Measurements from ENCODE around the gene CLEC20A. TPM values are rescaled to one million over a fixed set of nuclear protein-coding genes. Genes with fewer than 3 reads are reported as not detected.

The CLEC20A gene
- total RNA-seq, 2 donors from 2014 or later: 3.0 TPM; not detected in 1

DNA sequence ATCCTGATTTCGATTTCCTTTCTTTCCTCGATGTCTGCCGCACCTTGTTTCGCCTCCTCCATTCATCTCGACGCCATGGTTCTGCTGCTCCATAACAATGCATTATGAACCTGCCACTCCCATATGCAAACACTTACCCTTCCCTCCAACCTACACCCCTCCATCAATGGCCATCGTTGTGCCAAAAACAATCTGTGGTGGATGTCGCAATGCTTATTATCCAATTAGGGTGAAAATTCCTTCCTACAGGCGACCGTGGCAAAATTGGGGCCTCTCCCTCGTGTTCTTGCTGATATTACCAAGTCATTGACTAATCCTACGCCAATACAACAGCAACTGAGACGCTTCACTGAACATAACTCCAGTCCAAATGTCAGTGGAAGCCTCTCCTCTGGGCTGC lies 40.3 kb downstream of the CLEC20A start:
- no peaks in the 10 kb centered on the region for H3K27me3 ChIP-seq (replicated peaks; ENCODE audit: insufficient read depth)
- no peak overlapping the region for H3K4me3 ChIP-seq
- ATAC-seq (ENCODE audit: insufficient number of reproducible peaks, low FRiP score, low read depth) (no peak), DNase-seq (ENCODE audit: low spot score) (no peak)
- no peaks in the 10 kb centered on the region for H3K4me1 ChIP-seq (ENCODE audit: control insufficient read depth in 1 of 2, low read depth in 2 of 2)
- H3K36me3 ChIP-seq: peaks cover 7% of the 10 kb centered on the region
- no peaks in the 10 kb centered on the region for H3K9me3 ChIP-seq
- H3K27ac ChIP-seq: no peak overlapping the region
- no peak for TF ChIP-seq CTCF (IDR thresholded peaks at IDR 0.05)

- Histone ChIP-seq H3K9me3 (no peaks in the 10 kb centered on the region), H3K27ac (no peak overlapping the region), H3K4me1 (ENCODE audit: control insufficient read depth in 1 of 2, low read depth in 2 of 2) (no peaks in the 10 kb centered on the region), H3K27me3 (replicated peaks; ENCODE audit: insufficient read depth) (no peaks in the 10 kb centered on the region), H3K4me3 (no peak overlapping the region), H3K36me3 (peaks cover 7% of the 10 kb centered on the region)
- TF ChIP-seq CTCF (IDR thresholded peaks at IDR 0.05): no peak
- DNase-seq (ENCODE audit: low spot score): no peak
- ATAC-seq (ENCODE audit: insufficient number of reproducible peaks, low FRiP score, low read depth): no peak
Measured at GRCh38 chr1:178452013-178452412, 44.8 kb downstream of the CLEC20A start.

DNA sequence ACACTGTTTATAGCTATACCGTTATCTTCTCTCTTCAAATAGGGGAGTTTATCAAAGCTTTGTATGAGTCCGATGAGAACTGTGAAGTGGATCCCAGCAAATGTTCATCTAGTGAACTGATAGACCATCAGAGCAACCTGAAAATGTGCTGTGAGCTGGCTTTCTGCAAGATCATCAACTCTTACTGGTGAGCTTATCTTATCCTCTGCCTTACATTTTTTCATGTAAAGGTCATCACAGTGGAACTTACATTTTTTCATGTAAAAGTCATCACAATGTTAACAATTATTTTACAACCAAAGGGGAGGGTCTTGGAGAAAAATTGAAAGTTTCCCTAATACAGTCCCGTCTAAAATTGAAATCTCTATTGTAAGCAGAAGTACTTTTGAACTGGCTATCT lies 45.2 kb downstream of the CLEC20A start:
- DNase-seq (ENCODE audit: low spot score) (no peak), ATAC-seq (ENCODE audit: insufficient number of reproducible peaks, low FRiP score, low read depth) (no peak)
- Histone ChIP-seq H3K4me1 (ENCODE audit: control insufficient read depth in 1 of 2, low read depth in 2 of 2) (no peaks in the 10 kb centered on the region), H3K36me3 (peaks cover 7% of the 10 kb centered on the region), H3K27ac (no peak overlapping the region), H3K4me3 (no peak overlapping the region), H3K9me3 (no peaks in the 10 kb centered on the region), H3K27me3 (replicated peaks; ENCODE audit: insufficient read depth) (no peaks in the 10 kb centered on the region)
- TF ChIP-seq CTCF (IDR thresholded peaks at IDR 0.05): no peak

GRCh38 chr1:178450871-178451270 lies 45.9 kb downstream of the CLEC20A start:
- H3K4me3 ChIP-seq: no peak overlapping the region
- no peak for TF ChIP-seq CTCF (IDR thresholded peaks at IDR 0.05)

DNA sequence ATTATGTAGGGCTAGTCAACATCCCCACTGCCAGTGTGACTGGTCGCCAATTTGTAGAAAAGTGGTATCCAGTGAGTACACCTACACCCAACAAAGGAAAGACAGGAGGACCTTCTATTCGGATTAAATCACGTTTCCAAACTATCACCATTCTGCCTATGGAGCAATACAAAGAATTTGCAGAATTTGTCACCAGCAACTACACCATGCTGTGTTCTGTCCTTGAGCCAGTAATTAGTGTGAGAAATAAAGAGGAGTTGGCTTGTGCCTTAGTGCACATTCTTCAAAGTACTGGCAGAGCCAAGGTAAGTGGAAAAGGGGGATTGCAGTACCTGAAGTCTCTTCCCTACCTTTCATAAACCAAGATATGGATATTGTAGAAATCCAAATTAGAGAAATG lies 53.8 kb downstream of the CLEC20A start:
- H3K27me3 ChIP-seq (replicated peaks; ENCODE audit: insufficient read depth): no peaks in the 10 kb centered on the region
- peaks cover 8% of the 10 kb centered on the region for H3K36me3 ChIP-seq
- no peak for ATAC-seq (ENCODE audit: insufficient number of reproducible peaks, low FRiP score, low read depth)
- no peaks in the 10 kb centered on the region for H3K4me1 ChIP-seq (ENCODE audit: control insufficient read depth in 1 of 2, low read depth in 2 of 2)
- H3K9me3 ChIP-seq: no peaks in the 10 kb centered on the region
- H3K27ac ChIP-seq: no peak overlapping the region
- DNase-seq (ENCODE audit: low spot score): no peak
- no peak for TF ChIP-seq CTCF (IDR thresholded peaks at IDR 0.05)
- no peak overlapping the region for H3K4me3 ChIP-seq

More at GRCh38 chr1:178450871-178451270, 45.9 kb downstream of the CLEC20A start:
- no peaks in the 10 kb centered on the region for H3K9me3 ChIP-seq
- peaks cover 7% of the 10 kb centered on the region for H3K36me3 ChIP-seq
- H3K4me1 ChIP-seq (ENCODE audit: control insufficient read depth in 1 of 2, low read depth in 2 of 2): no peaks in the 10 kb centered on the region
- no peak for DNase-seq (ENCODE audit: low spot score)
- no peaks in the 10 kb centered on the region for H3K27me3 ChIP-seq (replicated peaks; ENCODE audit: insufficient read depth)
- ATAC-seq (ENCODE audit: insufficient number of reproducible peaks, low FRiP score, low read depth): no peak
- no peak overlapping the region for H3K27ac ChIP-seq

All from thoracic aorta (tissue), 2 donors.